ENCODE results near the gene PIERCE2. TPM values are rescaled to one million over a fixed set of nuclear protein-coding genes. Genes with fewer than 3 reads are reported as not detected.
"Not testable (repeated sequence)": the region's sequence is repeated elsewhere in the genome, so short reads cannot be mapped to it uniquely, and the experiment has no call there.

Gene PIERCE2
- total RNA-seq, 4 donors from 2014 or later: not detected

- peaks cover 0 to 4% (median 0%) of the 10 kb centered on the region in 3 donors for H3K36me3 ChIP-seq
- H3K4me1 ChIP-seq: peaks cover 0 to 34% (median 0%) of the 10 kb centered on the region in 4 donors
- H3K27ac ChIP-seq: peak overlapping the region in 2 of 4 donors; percentile 7 to 28
- TF ChIP-seq POLR2A (IDR thresholded peaks at IDR 0.05): no peak
- no peak for TF ChIP-seq CTCF (IDR thresholded peaks at IDR 0.05)
- H3K9me3 ChIP-seq: no peaks in the 10 kb centered on the region
- H3K27me3 ChIP-seq: no peaks in the 10 kb centered on the region
- H3K4me3 ChIP-seq: no peak overlapping the region
- no peak for DNase-seq
Measured at GRCh38 chr15:55403531-55403930, 4.8 kb upstream of the PIERCE2 start.

- no peak for TF ChIP-seq POLR2A (IDR thresholded peaks at IDR 0.05)
- TF ChIP-seq CTCF (IDR thresholded peaks at IDR 0.05): no peak
- peak overlapping the region; percentile 60 to 79 (median 70) for H3K4me3 ChIP-seq
- H3K4me1 ChIP-seq: peaks cover 0 to 41% (median 0%) of the 10 kb centered on the region in 4 donors
- no peak for DNase-seq
- H3K9me3 ChIP-seq: no peaks in the 10 kb centered on the region
- peak overlapping the region; percentile 81 to 91 (median 87) for H3K27ac ChIP-seq
- H3K36me3 ChIP-seq: no peaks in the 10 kb centered on the region
- H3K27me3 ChIP-seq: no peaks in the 10 kb centered on the region
Measured at GRCh38 chr15:55407498-55408011, 740 bp upstream of the PIERCE2 start.

DNA sequence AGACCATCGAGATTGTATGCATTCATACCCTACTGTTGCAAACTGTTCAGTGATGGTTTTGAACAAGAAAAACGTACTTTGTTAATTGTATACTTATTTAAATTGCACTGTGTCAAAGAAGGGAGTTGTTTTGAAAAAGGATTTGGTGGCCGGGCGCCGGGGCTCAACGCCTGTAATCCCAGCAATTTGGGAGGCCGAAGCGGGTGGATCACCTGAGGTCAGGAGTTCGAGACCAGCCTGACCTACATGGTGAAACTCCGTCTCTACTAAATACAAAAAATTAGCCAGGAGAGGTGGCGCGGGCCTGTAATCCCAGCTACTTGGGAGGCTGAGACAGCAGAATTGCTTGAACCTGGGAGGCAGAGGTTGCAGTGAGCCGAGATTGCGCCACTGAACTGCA lies 681 bp downstream of the PIERCE2 start:
- not testable (repeated sequence) for H3K36me3 ChIP-seq, H3K27me3 ChIP-seq, H3K9me3 ChIP-seq, DNase-seq
- Histone ChIP-seq H3K4me1 (peaks cover 0 to 29% (median 0%) of the 10 kb centered on the region in 4 donors), H3K27ac (peak overlapping the region; percentile 41 to 91 (median 87)), H3K4me3 (peak overlapping the region; percentile 60 to 79 (median 70))

GRCh38 chr15:55417678-55418077 lies 9.4 kb downstream of the PIERCE2 start:
- not testable (repeated sequence) for H3K9me3 ChIP-seq, H3K27ac ChIP-seq, DNase-seq, H3K36me3 ChIP-seq, H3K27me3 ChIP-seq, H3K4me1 ChIP-seq, H3K4me3 ChIP-seq

DNA sequence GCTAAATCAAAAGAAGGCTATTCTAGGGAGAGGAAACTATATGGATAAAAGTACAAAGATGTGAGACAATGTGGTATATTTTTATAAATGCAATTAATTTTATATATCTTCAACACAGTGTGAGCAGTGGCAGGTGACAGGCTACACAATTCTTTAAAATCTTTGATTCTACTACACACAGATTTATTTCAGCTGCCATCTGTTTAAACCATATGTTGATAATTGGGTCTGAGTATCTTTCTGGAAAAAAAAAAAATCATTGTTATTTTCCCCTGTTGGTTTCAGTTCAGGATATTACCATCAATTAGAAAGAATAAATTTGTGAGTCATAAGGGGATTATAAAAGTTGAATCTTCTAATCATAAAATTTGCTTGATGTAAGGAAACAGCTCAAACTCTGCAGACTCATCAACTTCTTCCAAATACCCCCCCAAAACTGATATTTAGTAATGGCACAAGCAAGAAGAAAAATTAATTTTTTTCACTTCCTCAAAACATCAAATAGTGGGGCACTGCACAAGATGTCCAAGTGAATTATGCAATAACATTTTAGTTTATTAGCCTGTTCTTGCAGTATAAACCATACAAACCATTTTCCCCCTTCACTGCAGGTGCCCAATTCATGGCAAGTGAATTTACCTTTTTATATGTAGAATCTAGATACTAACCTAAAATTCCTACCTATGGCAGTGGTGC lies 12.0 kb downstream of the PIERCE2 start:
- TF ChIP-seq POLR2A (IDR thresholded peaks at IDR 0.05): no peak
- no peak for TF ChIP-seq CTCF (IDR thresholded peaks at IDR 0.05)
- no peaks in the 10 kb centered on the region for H3K36me3 ChIP-seq
- no peak overlapping the region for H3K4me3 ChIP-seq
- DNase-seq: no peak
- no peaks in the 10 kb centered on the region for H3K9me3 ChIP-seq
- no peaks in the 10 kb centered on the region for H3K4me1 ChIP-seq
- no peak overlapping the region for H3K27ac ChIP-seq
- no peaks in the 10 kb centered on the region for H3K27me3 ChIP-seq

- Histone ChIP-seq H3K27ac (no peak overlapping the region), H3K9me3 (no peaks in the 10 kb centered on the region), H3K36me3 (no peaks in the 10 kb centered on the region), H3K27me3 (no peaks in the 10 kb centered on the region), H3K4me1 (no peaks in the 10 kb centered on the region), H3K4me3 (no peak overlapping the region)
- TF ChIP-seq POLR2A (IDR thresholded peaks at IDR 0.05) (no peak), CTCF (IDR thresholded peaks at IDR 0.05) (no peak)
- DNase-seq: no peak
Measured at GRCh38 chr15:55422089-55422488, 13.8 kb downstream of the PIERCE2 start.
